ENCODE measurements around the gene MBP.
A peak's percentile ranks its signal among the peaks of the same experiment; 100 is the strongest.

The MBP gene

GRCh38 chr18:77100751-77101355 lies 31.7 kb downstream of the MBP start:
- DNase-seq (ENCODE audit: low spot score): no peak

GRCh38 chr18:77099485-77100370 lies 32.9 kb downstream of the MBP start:
- no peak for DNase-seq (ENCODE audit: low spot score)

DNA sequence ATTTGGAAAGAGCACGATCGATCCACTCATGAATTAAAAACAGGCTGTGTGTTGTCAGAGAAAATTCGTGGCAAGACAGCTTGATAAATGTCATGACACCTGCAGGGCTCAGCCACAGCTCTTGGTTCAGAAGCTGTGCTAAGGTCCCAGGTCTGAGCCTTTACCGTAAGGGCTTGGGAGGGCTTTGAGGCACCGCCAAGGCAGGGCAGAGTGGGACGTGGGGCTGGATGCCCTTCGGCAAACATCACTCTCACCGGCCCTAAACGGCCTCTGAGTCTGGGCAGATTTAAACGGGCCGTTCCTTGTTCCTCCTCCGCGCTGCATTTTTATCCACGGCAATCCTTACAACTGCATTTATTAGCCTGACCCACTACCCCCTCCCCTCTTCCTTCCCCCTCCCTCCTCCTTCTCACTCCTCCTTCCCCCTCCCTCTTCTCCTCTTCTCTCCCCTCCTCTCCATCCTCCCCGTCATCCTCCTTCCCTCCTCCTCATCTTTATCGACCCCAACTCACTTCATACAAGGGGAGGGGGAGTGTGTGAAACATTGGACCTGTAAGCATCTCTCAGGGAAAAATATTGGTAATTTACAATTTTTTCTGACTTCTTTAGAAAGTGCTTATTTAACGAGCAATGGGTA lies 33.9 kb downstream of the MBP start:
- DNase-seq (ENCODE audit: low spot score): no peak

DNA sequence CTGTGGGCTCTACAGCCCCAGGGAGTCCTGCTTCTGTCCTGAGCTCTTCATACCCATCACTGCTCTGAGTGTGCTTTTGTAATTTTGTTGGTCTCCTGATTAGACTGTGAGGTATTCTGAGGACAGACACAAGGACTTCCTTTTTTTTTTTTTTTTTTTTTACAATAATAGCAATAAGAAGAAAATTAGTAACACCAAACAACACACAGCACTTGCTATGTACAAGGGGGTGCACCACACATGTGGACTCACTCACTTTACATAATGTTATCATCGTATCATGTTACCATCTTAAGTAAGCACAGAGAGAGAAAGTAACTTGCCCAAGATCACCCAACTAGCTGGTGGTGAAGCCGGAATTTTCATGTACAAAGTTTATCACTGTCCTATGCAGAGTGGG lies 34.6 kb downstream of the MBP start:
- DNase-seq (ENCODE audit: low spot score): no peak

DNA sequence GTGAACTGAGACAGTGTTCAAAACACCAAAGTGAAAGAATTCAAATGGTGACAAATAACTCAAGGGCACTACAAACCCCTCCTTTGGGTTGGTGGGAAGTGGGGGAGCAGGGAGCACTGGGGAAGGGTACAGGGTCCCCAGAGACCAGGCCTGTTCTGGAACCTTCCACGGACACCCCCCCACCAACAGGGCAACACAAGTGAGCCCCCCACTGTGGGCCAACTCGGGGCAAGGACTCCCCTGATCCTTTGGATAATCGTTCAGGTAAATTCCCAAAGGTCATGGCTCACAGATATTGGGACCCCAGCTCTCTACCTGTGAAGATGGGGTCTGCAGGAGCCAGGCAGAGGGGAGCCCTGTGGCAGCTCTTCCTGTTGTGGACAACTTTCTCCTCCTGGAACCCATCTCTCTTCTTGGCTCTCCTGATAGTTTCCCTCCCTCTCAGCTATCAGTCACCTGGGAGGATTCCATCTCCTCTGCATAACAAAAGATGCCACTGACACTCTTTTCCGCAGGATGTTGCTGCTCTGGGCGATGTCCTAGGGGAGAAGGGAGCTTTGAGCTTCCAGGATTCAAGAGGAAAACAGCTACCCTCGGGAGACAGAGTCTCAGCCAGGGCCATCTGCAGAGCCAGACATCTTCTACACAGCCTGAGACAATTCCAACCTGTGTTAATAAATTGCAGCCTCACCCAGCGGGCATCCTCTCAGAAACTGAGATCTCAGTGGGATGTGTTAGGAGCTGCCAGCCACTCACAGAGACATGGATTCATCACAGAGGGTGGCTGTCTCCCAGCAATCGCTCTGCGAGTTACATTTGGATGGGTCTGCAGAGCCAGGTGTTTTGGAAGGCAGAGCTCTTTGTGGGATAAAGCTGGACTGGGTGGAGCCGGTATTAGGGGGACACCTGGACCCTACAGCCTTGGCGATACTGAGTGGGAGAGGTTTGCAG lies 35.4 kb downstream of the MBP start:
- no peak for DNase-seq (ENCODE audit: low spot score)

DNA sequence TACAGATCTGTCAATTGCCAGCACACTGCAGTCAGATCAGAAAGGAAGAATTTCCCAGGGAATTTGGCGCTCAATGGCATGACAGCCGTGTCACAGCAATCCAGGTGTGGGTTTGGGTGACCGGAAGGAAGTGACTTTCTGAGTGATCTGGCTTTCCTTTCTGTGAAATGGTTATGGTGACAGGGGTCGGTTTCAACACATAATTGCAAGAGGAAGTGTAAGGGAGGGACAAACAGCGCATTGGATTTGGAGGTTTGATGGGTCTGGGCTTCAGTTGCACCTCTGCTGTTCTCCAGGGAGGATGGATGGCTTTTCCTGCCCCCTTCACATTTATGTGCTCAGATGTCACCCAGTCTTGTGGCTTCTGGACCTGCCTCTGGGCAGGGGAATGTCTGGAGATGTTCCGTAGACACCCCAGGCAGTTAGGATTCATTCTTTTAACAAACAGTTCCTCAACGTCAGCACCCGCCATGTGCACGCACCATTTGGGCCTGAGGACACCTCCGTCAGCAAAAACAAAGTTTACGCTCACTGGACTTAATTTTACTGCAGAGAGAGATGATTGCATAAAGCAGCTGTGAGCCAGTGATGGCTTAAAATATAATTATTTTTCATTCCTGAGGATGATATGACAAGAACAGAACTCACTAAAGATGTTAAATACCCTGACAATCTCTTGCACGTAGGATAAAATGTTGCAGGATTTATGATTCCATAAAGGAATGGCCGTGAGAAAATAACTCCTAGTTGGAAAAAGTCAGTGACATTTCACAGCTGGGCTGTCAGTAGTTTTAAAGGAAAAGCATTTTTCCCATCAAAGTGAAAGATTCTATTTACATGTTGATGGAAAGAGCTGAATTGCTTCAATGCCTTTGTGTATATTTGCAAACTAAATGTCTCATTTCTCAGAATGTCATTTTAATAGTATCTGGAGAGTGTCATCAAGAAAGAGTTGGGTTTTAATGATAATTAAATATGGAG lies 36.9 kb downstream of the MBP start:
- no peak for DNase-seq (ENCODE audit: low spot score)

DNA sequence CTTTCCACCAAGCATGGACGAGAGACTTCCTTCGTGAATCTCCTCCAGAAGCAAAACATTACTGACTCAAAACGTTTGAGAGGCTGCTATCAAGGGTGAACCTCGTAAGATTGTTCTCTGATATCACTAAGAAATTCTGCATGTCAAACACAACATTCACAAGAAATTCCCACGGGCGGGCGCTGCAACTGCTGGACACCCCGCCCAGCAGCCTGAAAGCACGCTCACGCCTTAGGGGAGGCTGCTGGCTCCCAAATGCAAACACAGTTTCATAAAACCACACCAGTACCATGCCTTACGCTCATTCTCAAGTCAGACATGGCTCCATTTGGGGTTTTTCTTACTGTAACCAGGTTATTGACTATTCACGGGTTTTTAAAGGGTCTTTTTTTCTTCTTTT lies 39.0 kb downstream of the MBP start:
- no peak for DNase-seq (ENCODE audit: low spot score)

DNA sequence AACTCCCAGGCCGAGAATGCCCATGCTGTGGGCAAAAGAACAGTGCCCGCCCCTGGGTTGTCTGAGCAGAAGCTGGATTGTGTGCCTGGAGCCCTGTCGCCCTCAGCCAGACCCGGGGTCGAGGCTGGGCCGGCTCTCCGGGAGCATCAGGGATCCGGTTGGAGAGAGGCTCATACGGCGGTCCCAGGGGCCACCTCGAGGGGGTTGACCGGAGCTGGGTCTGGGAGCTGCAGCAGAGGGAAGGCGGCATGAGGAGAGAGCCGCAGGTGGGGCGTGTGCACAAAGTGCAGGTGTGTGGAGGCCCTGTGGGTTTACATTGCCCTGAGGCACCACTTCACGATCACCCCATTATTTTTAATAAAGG lies 39.5 kb downstream of the MBP start:
- DNase-seq (ENCODE audit: low spot score): no peak

DNA sequence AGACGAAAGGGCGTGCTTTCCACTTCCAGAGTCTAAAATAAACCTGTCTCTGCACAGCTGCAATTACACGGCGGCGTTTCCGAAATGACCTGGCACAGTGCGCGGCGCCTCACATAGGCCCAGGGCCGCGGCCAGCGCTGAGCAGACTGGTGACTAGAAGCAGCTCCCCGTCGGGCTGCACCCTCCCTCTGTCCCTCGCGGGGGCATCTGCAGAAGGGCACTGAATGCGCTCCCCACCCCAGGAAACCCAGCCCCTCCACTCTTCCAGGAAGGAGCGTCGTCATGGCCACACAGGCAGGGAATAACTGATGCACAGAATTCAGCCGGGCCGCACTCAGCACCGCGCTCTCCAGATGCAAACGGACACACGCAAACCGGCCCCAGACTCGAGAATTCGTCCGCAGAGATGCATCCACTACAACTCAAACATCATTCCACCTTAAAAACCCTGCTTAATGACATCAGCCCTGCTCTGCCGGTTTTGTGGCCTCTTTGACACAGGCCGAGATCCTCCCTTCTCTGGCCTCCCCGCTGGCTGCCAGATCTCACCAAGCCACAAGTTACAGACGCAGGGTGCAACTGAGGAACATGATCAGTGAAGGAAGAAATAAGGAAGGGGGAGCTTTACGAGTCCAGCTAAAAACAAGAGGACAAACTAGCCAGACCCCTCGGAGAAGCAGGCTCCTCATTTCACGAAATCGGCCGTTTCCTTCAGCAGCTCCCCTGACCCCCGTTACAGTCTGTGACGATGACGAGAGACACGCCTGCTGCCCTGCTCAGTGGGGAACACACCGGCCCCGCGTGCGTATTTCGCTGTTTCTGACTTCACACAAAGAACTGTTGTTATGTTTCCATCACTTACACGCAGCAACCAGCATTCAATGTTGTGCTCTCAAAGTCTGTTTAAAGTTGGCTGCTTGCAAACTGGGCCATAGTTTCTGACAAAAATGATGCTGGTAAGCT lies 40.2 kb downstream of the MBP start:
- DNase-seq (ENCODE audit: low spot score): no peak

DNA sequence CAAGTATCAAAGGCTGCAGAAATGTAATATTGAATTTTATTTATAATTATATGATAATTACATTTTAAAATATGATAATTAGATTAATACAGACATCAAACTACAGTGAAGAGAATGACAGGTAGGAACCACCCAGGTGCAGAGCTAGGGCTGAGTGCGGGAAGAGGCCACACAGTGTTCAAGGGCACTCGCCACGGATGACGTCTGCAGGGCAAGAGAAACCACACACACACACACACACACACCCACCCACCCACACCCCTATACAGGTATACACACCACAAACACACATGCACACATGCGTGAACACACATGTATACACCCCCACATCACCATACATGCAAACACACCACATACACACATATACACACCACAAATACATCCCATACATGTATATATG lies 41.2 kb downstream of the MBP start:
- no peak for DNase-seq (ENCODE audit: low spot score)

- DNase-seq (ENCODE audit: low spot score): no peak
Measured at GRCh38 chr18:77090546-77091174, 41.9 kb downstream of the MBP start.

DNA sequence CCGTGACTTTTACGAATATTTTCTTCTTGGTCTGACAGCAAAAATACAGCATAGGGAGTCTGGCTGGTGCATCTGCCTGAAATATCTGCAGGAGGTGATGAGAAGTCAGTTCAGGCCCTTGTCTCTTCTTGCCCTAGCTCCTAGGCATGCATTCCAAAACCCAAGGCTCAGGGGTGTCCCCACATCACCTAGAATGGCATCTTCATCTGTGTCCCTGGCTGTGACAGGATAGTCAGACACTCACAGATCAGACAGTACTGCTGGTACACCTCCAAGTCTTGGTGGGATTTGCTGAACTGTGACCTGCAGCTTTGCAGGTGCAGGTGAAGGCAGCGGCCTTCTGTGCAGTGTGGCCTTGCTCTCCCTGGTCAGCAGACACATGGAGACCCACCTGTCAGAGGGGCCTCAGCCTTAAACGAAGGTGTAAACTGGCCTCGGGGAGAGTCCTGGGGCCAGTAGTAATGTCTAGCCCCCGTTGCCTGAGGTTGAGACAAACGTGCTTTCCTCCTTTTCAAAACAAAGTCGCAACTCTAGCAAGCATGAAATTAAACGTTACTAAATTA lies 42.8 kb downstream of the MBP start:
- DNase-seq (ENCODE audit: low spot score): no peak

DNA sequence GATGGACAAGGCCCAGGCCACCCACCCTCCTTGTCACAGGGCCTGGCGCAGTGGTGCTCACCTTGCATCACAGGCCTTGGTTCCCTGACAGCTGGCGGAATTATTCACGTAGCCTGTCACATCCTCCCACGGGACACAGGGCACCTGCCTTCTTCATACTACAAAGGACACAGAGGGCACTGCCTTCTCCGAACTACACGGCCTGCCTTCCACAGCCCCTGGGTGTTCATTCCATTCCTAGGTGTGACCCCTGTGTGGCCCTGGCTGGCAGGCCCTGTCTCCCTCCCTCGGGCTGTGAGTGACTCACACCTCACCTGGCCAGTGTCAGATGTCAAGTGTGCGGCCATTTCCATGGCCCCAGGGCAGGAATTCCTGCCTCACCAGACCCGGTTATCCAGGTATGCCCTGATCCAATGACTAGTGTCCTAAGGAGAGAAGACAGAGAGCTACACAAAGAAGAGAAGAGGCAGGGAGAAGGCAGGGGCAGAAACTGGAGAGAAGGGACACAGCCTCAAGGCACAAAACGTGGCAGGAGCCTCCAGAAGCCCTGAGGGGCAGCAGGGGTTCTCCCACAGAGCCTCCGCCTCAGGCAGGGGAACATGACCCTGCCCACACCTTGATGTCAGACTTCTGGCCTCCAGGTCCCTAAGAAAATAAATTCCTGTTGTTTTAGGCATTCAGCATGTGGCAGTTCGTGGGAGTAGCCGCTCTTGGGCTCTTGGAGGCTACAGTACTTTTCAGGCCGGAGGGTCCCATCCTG lies 43.4 kb downstream of the MBP start:
- no peak for DNase-seq (ENCODE audit: low spot score)

DNA sequence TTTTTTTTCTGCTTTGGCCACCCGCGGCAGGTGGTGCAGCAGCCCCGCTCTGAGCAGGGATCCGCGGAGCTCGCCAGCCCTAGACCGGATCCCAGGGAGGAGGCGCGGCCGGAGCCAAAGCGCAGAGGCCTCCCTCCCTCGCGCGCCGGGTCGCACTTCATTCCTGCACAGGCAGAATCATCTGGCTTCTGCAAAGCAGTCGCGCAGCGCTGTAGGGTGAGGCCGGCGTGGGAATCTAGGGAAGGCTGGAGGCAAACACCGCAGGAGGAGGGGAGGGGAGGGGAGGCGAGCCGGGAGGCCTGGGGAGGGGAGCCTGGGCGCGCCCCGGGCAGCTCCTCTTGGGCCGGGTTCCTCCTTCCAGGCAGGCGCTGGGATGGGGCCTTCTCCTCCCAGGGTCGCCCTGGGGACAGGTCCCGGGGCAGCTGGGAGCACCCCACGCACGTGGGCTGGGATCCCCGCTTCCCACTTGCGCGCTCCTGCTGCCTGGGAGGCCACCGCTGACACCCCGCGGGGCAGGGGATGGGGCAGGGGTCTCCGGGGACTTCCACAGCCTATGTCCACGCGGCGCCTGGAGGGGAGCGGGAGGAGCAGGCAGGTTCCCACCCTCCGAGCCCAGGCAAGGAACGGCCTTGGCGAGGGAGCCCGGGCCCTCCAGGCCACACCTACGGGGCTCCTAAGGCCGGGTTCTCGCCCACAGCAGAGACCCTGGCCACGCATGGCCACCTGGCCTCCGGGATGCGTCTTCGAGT lies 45.0 kb downstream of the MBP start:
- DNase-seq (ENCODE audit: low spot score): peak; percentile 71

DNA sequence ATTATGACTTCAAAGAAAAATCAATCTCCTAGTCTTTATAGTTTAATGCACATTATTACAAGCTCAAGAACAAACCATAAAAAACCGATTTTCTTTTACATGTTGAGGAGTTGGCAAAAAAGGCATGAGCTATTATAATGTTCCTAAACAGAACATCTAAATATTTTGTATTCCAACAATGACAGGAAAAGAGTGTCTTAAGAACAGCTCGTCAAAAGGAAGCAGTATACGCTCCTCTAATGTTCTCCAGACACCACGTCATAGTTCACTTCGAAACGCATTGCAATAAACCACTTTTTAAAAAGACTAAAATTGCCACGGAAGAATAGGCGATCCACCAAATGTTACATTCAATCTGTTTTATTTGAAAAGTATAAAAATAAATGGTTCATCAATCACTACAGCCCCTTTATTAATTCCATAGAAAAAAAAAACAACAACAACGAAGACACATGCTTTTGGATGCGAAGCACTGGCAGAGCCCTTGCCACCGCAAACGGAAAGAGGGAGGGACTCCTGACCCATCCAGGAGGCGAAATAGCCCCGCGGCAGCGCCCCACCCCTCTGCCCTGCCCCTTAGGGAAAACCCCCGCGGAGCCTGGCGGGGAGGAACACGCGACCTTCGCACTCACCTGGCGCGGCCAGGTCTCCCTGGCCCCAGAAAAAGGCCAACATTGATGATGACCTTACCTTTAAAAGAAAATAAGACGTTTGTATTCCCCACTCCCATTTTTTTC lies 45.8 kb downstream of the MBP start:
- DNase-seq (ENCODE audit: low spot score): no peak

- peak; percentile 82 for DNase-seq (ENCODE audit: low spot score)
Measured at GRCh38 chr18:77086034-77086433, 46.5 kb downstream of the MBP start.

- no peak for DNase-seq (ENCODE audit: low spot score)
Measured at GRCh38 chr18:77084688-77085035, 47.9 kb downstream of the MBP start.

Measured in GM03348 (cell line).